Keratinocyte (primary cell): ENCODE measurements around the gene DNAJC8. TPM values are rescaled to one million over a fixed set of nuclear protein-coding genes. Genes with fewer than 3 reads are reported as not detected.

Experiments
- DNase-seq: peaks from one replicate; pipeline ENCODE4 v3.0.0-alpha.2; 2011; ENCODE audit warnings: low read depth, missing footprints, low spot score
- FAIRE-seq: peaks from 2 replicates; lab custom pipeline; 2011; peaks lifted over from hg19 to GRCh38; lab: Jason Lieb, UNC
- H2AFZ ChIP-seq: 2 replicates; pipeline ENCODE4 v1.6.0; 2012; ENCODE audit warnings: low read length, control low read depth, inconsistent platforms; ENCODE audit not compliant: control insufficient read depth
- H3K27ac ChIP-seq: 2 replicates; pipeline ENCODE4 v1.5.1; 2011; ENCODE audit warnings: low read length; ENCODE audit not compliant: control insufficient read depth, insufficient read depth
- H3K27me3 ChIP-seq: 3 replicates; pipeline ENCODE4 v1.6.0; 2011; ENCODE audit warnings: low read length; ENCODE audit not compliant: control insufficient read depth, insufficient read depth; ENCODE audit errors: extremely low read depth
- H3K36me3 ChIP-seq, 2 experiments: 2 replicates in 1 of 2; 3 replicates in 1 of 2; pipeline ENCODE4 v1.5.1; 2011; ENCODE audit warnings: low read length in 2 of 2, mild to moderate bottlenecking in 1 of 2; ENCODE audit not compliant: control insufficient read depth in 2 of 2, insufficient read depth in 2 of 2; ENCODE audit errors: extremely low read depth in 1 of 2
- H3K4me1 ChIP-seq: 3 replicates; pipeline ENCODE4 v1.5.1; 2011; ENCODE audit warnings: low read length; ENCODE audit not compliant: control insufficient read depth, insufficient read depth; ENCODE audit errors: extremely low read depth
- H3K4me2 ChIP-seq: 3 replicates; pipeline ENCODE4 v1.6.0; 2011; ENCODE audit warnings: low read depth, low read length; ENCODE audit not compliant: control insufficient read depth, insufficient read depth; ENCODE audit errors: extremely low read depth
- H3K4me3 ChIP-seq, 3 experiments: fragments of 200-600 bp in 1 of 3; sonication (generic) in 1 of 3; 2 replicates in 2 of 3; 3 replicates in 1 of 3; pipeline ENCODE4 v1.5.1; 2011 to 2016; ENCODE audit warnings: low read length in 3 of 3, mild to moderate bottlenecking in 3 of 3, control low read depth in 2 of 3, inconsistent platforms in 1 of 3, low read depth in 1 of 3, mixed read lengths in 1 of 3, mixed run types in 1 of 3, moderate library complexity in 1 of 3; ENCODE audit not compliant: control insufficient read depth in 2 of 3, insufficient read depth in 2 of 3; ENCODE audit errors: extremely low read depth in 1 of 3
- H3K79me2 ChIP-seq: 2 replicates; pipeline ENCODE4 v1.6.0; 2012; ENCODE audit warnings: low read length; ENCODE audit not compliant: control insufficient read depth, insufficient read depth
- H3K9ac ChIP-seq: 3 replicates; pipeline ENCODE4 v1.6.0; 2011; ENCODE audit warnings: low read length; ENCODE audit not compliant: control insufficient read depth, insufficient read depth; ENCODE audit errors: extremely low read depth
- H3K9me1 ChIP-seq: 3 replicates; pipeline ENCODE4 v1.6.0; 2011; ENCODE audit warnings: low read length; ENCODE audit not compliant: control insufficient read depth, insufficient read depth; ENCODE audit errors: extremely low read depth
- H3K9me3 ChIP-seq: 2 replicates; pipeline ENCODE4 v1.5.1; 2012; ENCODE audit warnings: low read depth, low read length; ENCODE audit not compliant: control insufficient read depth
- H4K20me1 ChIP-seq: 3 replicates; pipeline ENCODE4 v1.6.0; 2011; ENCODE audit warnings: low read length; ENCODE audit not compliant: control insufficient read depth, insufficient read depth; ENCODE audit errors: extremely low read depth
- CTCF ChIP-seq, 3 experiments: IDR thresholded peaks in 1 of 3; conservative IDR thresholded peaks in 1 of 3; optimal IDR thresholded peaks in 1 of 3; 2 replicates in 2 of 3; 3 replicates in 1 of 3; pipeline versions ENCODE3 to v1.5.1; 2011; ENCODE audit warnings: low read length in 3 of 3, mild to moderate bottlenecking in 3 of 3, moderate library complexity in 2 of 3, control low read depth in 1 of 3, inconsistent platforms in 1 of 3; ENCODE audit not compliant: insufficient read depth in 2 of 3; ENCODE audit errors: extremely low read depth in 1 of 3
- EZH2 ChIP-seq: IDR thresholded peaks from one replicate; pipeline ENCODE4 v1.6.1; 2012; ENCODE audit warnings: inconsistent platforms, mild to moderate bottlenecking, low read length, moderate library complexity
- dilution Hi-C: fragments of 300-500 bp; cut with MboI; formaldehyde crosslinking; loops from one replicate; pipeline ENCODE4 v1.7.0; 2020; ENCODE audit warnings: low sequenced_read_pairs; ENCODE audit not compliant: extremely low pct_ligation_motif_present
- polyA plus RNA-seq, 5 experiments: library from polyadenylated mRNA; depleted of rRNA in 3 of 5; stranded (reverse) in 3 of 5; stranded (forward) in 1 of 5; unstranded in 1 of 5; fragments of >200 nt; gene quantifications; 1 replicate in 1 of 5; 2 replicates in 3 of 5; 3 replicates in 1 of 5; pipeline versions ENCODE4 v1.2.1 to v1.2.3, GENCODE V29; 2011 to 2012; ENCODE audit warnings: missing spikeins in 2 of 5, low read depth in 1 of 5, low replicate concordance in 1 of 5

The DNAJC8 gene
- polyA plus RNA-seq, 1 donor (not counting 4 experiments of a cell fraction or from before 2014, with no cell fraction given), result 104 TPM

- no peak within 1 kb of the TSS for H3K27ac ChIP-seq
Measured at GRCh38 chr1:28176492-28177470, 56.0 kb downstream of the DNAJC8 start, which contains the start of gene PTAFR. Gene PTAFR (minus strand): TSS chr1:28176690. CDS start chr1:28151021, 25,669 bp downstream.

GRCh38 chr1:28175955-28176485, 56.8 kb downstream of the DNAJC8 start:
- TF ChIP-seq EZH2 (no peak), CTCF (optimal IDR thresholded peaks at IDR 0.05 in 1 of 3, IDR thresholded peaks at IDR 0.05 in 1 of 3, conservative IDR thresholded peaks at IDR 0.05 in 1 of 3; ENCODE audit: extremely low read depth in 1 of 3, insufficient read depth in 2 of 3, low read length in 3 of 3) (no peak)
- DNase-seq (no peak), FAIRE-seq (no peak)
- Histone ChIP-seq H3K4me2 (no peak overlapping the region), H3K4me1 (peaks cover 17% of the 10 kb centered on the region), H4K20me1 (no peaks in the 10 kb centered on the region), H3K79me2 (no peaks in the 10 kb centered on the region), H3K9me3 (no peaks in the 10 kb centered on the region), H3K27ac (no peak overlapping the region), H3K4me3 (no peak overlapping the region), H3K36me3 (no peaks in the 10 kb centered on the region), H2AFZ (no peak overlapping the region), H3K9me1 (no peaks in the 10 kb centered on the region), H3K27me3 (no peaks in the 10 kb centered on the region), H3K9ac (no peak overlapping the region)
- dilution Hi-C loops, result no loop called here

More at GRCh38 chr1:28176492-28177470, 56.0 kb downstream of the DNAJC8 start, which contains the start of gene PTAFR:
- Histone ChIP-seq H3K9ac (no peak within 1 kb of the TSS), H3K79me2 (no peaks in the 10 kb centered on the region), H3K4me1 (peaks cover 12% of the 10 kb centered on the region), H3K9me1 (no peaks in the 10 kb centered on the region), H2AFZ (no peak within 1 kb of the TSS), H3K9me3 (no peaks in the 10 kb centered on the region), H3K4me2 (no peak within 1 kb of the TSS), H3K4me3 (no peak within 1 kb of the TSS), H3K27me3 (no peaks in the 10 kb centered on the region), H3K36me3 (no peaks in the 10 kb centered on the region), H4K20me1 (no peaks in the 10 kb centered on the region)
- FAIRE-seq (no peak), DNase-seq (no peak)
- TF ChIP-seq EZH2 (no peak), CTCF (optimal IDR thresholded peaks at IDR 0.05 in 1 of 3, IDR thresholded peaks at IDR 0.05 in 1 of 3, conservative IDR thresholded peaks at IDR 0.05 in 1 of 3; ENCODE audit: extremely low read depth in 1 of 3, insufficient read depth in 2 of 3, low read length in 3 of 3) (no peak)
- dilution Hi-C loops, result no loop called here
